ENCODE results near the gene LPCAT2. TPM values are rescaled to one million over a fixed set of nuclear protein-coding genes. Genes with fewer than 3 reads are reported as not detected.

The LPCAT2 gene
- total RNA-seq, 2 donors from 2014 or later, result 0.30 to 3.0 TPM

- ATAC-seq, result no peak
- H3K9me3 Mint-ChIP-seq, result no peaks in the 10 kb centered on the region
- no peak for DNase-seq (ENCODE audit: low spot score in 2 of 2)
- H3K36me3 Mint-ChIP-seq, result no peaks in the 10 kb centered on the region
- H3K27ac Mint-ChIP-seq, result no peak overlapping the region
Measured at GRCh38 chr16:55495616-55496289, 13.1 kb upstream of the LPCAT2 start.

GRCh38 chr16:55496509-55497145 is 12.2 kb upstream of the LPCAT2 start:
- no peak for DNase-seq (ENCODE audit: low spot score in 2 of 2)
- no peak overlapping the region for H3K27ac Mint-ChIP-seq
- ATAC-seq, result no peak
- H3K9me3 Mint-ChIP-seq, result no peaks in the 10 kb centered on the region
- no peaks in the 10 kb centered on the region for H3K36me3 Mint-ChIP-seq

- ATAC-seq (no peak), DNase-seq (ENCODE audit: low spot score in 2 of 2) (no peak)
- Mint-ChIP-seq H3K9me3 (no peaks in the 10 kb centered on the region), H3K27ac (no peak overlapping the region), H3K36me3 (no peaks in the 10 kb centered on the region)
Measured at GRCh38 chr16:55497558-55497957, 11.3 kb upstream of the LPCAT2 start.

GRCh38 chr16:55498101-55498500 is 10.8 kb upstream of the LPCAT2 start:
- Mint-ChIP-seq H3K9me3 (no peaks in the 10 kb centered on the region), H3K36me3 (no peaks in the 10 kb centered on the region), H3K27ac (no peak overlapping the region)
- DNase-seq (ENCODE audit: low spot score in 2 of 2), result no peak
- ATAC-seq, result no peak

- H3K9me3 Mint-ChIP-seq, result no peaks in the 10 kb centered on the region
- ATAC-seq, result no peak
Measured at GRCh38 chr16:55499281-55499680, 9.6 kb upstream of the LPCAT2 start.

GRCh38 chr16:55499951-55500529 is 8.8 kb upstream of the LPCAT2 start:
- DNase-seq (ENCODE audit: low spot score in 2 of 2) (peak in 1 of 2 donors; percentile 30), ATAC-seq (peak; percentile 80 to 96)
- no peaks in the 10 kb centered on the region for H3K9me3 Mint-ChIP-seq
- H3K27ac Mint-ChIP-seq, result no peak overlapping the region
- no peaks in the 10 kb centered on the region for H3K36me3 Mint-ChIP-seq

More at GRCh38 chr16:55499281-55499680, 9.6 kb upstream of the LPCAT2 start:
- no peak overlapping the region for H3K27ac Mint-ChIP-seq
- no peaks in the 10 kb centered on the region for H3K36me3 Mint-ChIP-seq
- DNase-seq (ENCODE audit: low spot score in 2 of 2), result no peak

- Mint-ChIP-seq H3K27ac (no peak overlapping the region), H3K36me3 (no peaks in the 10 kb centered on the region), H3K9me3 (no peaks in the 10 kb centered on the region)
- no peak for DNase-seq (ENCODE audit: low spot score in 2 of 2)
- peak in 1 of 2 donors; percentile 4 for ATAC-seq
Measured at GRCh38 chr16:55500530-55501011, 8.3 kb upstream of the LPCAT2 start.

GRCh38 chr16:55501549-55502322 is 7.1 kb upstream of the LPCAT2 start:
- no peaks in the 10 kb centered on the region for H3K36me3 Mint-ChIP-seq
- no peak for DNase-seq (ENCODE audit: low spot score in 2 of 2)
- ATAC-seq, result no peak
- no peaks in the 10 kb centered on the region for H3K9me3 Mint-ChIP-seq
- H3K27ac Mint-ChIP-seq, result no peak overlapping the region

GRCh38 chr16:55502801-55503366 is 6.0 kb upstream of the LPCAT2 start:
- DNase-seq (ENCODE audit: low spot score in 2 of 2) (no peak), ATAC-seq (no peak)
- Mint-ChIP-seq H3K27ac (no peak overlapping the region), H3K36me3 (peaks cover 0 to 5% of the 10 kb centered on the region in 2 donors), H3K9me3 (no peaks in the 10 kb centered on the region)

- no peak for DNase-seq (ENCODE audit: low spot score in 2 of 2)
- Mint-ChIP-seq H3K36me3 (peaks cover 0 to 10% of the 10 kb centered on the region in 2 donors), H3K9me3 (no peaks in the 10 kb centered on the region), H3K27ac (no peak overlapping the region)
- ATAC-seq, result no peak
Measured at GRCh38 chr16:55503726-55504550, 4.9 kb upstream of the LPCAT2 start.

- Mint-ChIP-seq H3K36me3 (peaks cover 7 to 17% of the 10 kb centered on the region in 2 donors), H3K27ac (no peak overlapping the region), H3K9me3 (no peaks in the 10 kb centered on the region)
- ATAC-seq, result no peak
- DNase-seq (ENCODE audit: low spot score in 2 of 2), result no peak
Measured at GRCh38 chr16:55505333-55506015, 3.4 kb upstream of the LPCAT2 start.

- H3K36me3 Mint-ChIP-seq, result peaks cover 7 to 17% of the 10 kb centered on the region in 2 donors
- no peak overlapping the region for H3K27ac Mint-ChIP-seq
- no peak for DNase-seq (ENCODE audit: low spot score in 2 of 2)
Measured at GRCh38 chr16:55506083-55506482, 2.8 kb upstream of the LPCAT2 start.

GRCh38 chr16:55506708-55507107 is 2.2 kb upstream of the LPCAT2 start:
- DNase-seq (ENCODE audit: low spot score in 2 of 2) (no peak), ATAC-seq (no peak)
- Mint-ChIP-seq H3K9me3 (no peaks in the 10 kb centered on the region), H3K27ac (no peak overlapping the region), H3K36me3 (peaks cover 7 to 17% of the 10 kb centered on the region in 2 donors)

More at GRCh38 chr16:55506083-55506482, 2.8 kb upstream of the LPCAT2 start:
- ATAC-seq, result no peak
- H3K9me3 Mint-ChIP-seq, result no peaks in the 10 kb centered on the region

- ATAC-seq, result no peak
- H3K9me3 Mint-ChIP-seq, result no peaks in the 10 kb centered on the region
- no peak overlapping the region for H3K27ac Mint-ChIP-seq
- no peak for DNase-seq (ENCODE audit: low spot score in 2 of 2)
- H3K36me3 Mint-ChIP-seq, result peaks cover 17 to 22% of the 10 kb centered on the region in 2 donors
Measured at GRCh38 chr16:55508271-55508921, 476 bp upstream of the LPCAT2 start.
